Skin of body (tissue), 2 donors: ENCODE data around the gene HOXD1. TPM values are rescaled to one million over a fixed set of nuclear protein-coding genes. Genes with fewer than 3 reads are reported as not detected.

Source experiments
- DNase-seq: peaks from one replicate; lab custom pipeline; 2025; lab: John Stamatoyannopoulos, UW
- total RNA-seq: library from RNA; depleted of rRNA; stranded (reverse); fragments of >200 nt; gene quantifications from one replicate; pipeline ENCODE4 v1.2.3, GENCODE V29; 2014

HOXD1 gene
- total RNA-seq, 1 donor from 2014 or later, result 0.30 TPM

GRCh38 chr2:176165370-176166050, 23.0 kb upstream of the HOXD1 start:
- no peak for DNase-seq

- no peak for DNase-seq
These were observed 22.2 kb upstream of the HOXD1 start for GRCh38 chr2:176166272-176166671.

- no peak for DNase-seq
These were observed 21.1 kb upstream of the HOXD1 start for GRCh38 chr2:176167398-176167797.

- DNase-seq, result no peak
These were observed 19.3 kb upstream of the HOXD1 start for GRCh38 chr2:176169181-176169580.

GRCh38 chr2:176169711-176170110, 18.8 kb upstream of the HOXD1 start:
- DNase-seq, result no peak

GRCh38 chr2:176170602-176171305, 17.7 kb upstream of the HOXD1 start:
- no peak for DNase-seq

GRCh38 chr2:176171351-176172006, 17.0 kb upstream of the HOXD1 start:
- no peak for DNase-seq

GRCh38 chr2:176172007-176172894, 16.2 kb upstream of the HOXD1 start:
- no peak for DNase-seq

- no peak for DNase-seq
These were observed 15.4 kb upstream of the HOXD1 start for GRCh38 chr2:176172895-176173566.

- DNase-seq, result no peak
These were observed 14.7 kb upstream of the HOXD1 start for GRCh38 chr2:176173567-176174381.

- DNase-seq, result no peak
These were observed 14.1 kb upstream of the HOXD1 start for GRCh38 chr2:176174382-176174823.

GRCh38 chr2:176174824-176175708, 13.4 kb upstream of the HOXD1 start:
- no peak for DNase-seq

- DNase-seq, result no peak
These were observed 12.5 kb upstream of the HOXD1 start for GRCh38 chr2:176175709-176176607.

GRCh38 chr2:176177580-176178037, 10.9 kb upstream of the HOXD1 start:
- DNase-seq, result no peak

GRCh38 chr2:176178038-176178756, 10.3 kb upstream of the HOXD1 start:
- DNase-seq, result peak; percentile 7

- DNase-seq, result no peak
These were observed 9.6 kb upstream of the HOXD1 start for GRCh38 chr2:176178757-176179295.

GRCh38 chr2:176181551-176181950, 6.9 kb upstream of the HOXD1 start:
- no peak for DNase-seq
